TTC549 (cell line): ENCODE measurements around the gene PTPRE.

Source experiments
- FAIRE-seq: peaks from 2 replicates; lab custom pipeline; 2012; peaks lifted over from hg19 to GRCh38; lab: Jason Lieb, UNC

The PTPRE gene

GRCh38 chr10:127926455-127926854 lies 19.6 kb downstream of the PTPRE start:
- FAIRE-seq, result no peak

- FAIRE-seq, result no peak
Observed at GRCh38 chr10:127928021-127928806, 21.3 kb downstream of the PTPRE start.

GRCh38 chr10:127932521-127933270 lies 25.8 kb downstream of the PTPRE start:
- no peak for FAIRE-seq

GRCh38 chr10:127933271-127933670 lies 26.4 kb downstream of the PTPRE start:
- no peak for FAIRE-seq

- FAIRE-seq, result no peak
Observed at GRCh38 chr10:127934383-127934782, 27.5 kb downstream of the PTPRE start.

GRCh38 chr10:127935071-127935561 lies 28.2 kb downstream of the PTPRE start:
- FAIRE-seq, result no peak

- no peak for FAIRE-seq
Observed at GRCh38 chr10:127937069-127937468, 30.2 kb downstream of the PTPRE start.

- FAIRE-seq, result no peak
Observed at GRCh38 chr10:127937915-127938463, 31.1 kb downstream of the PTPRE start.

GRCh38 chr10:127939786-127940330 lies 33.0 kb downstream of the PTPRE start:
- no peak for FAIRE-seq

- FAIRE-seq, result no peak
Observed at GRCh38 chr10:127940866-127941640, 34.1 kb downstream of the PTPRE start.

GRCh38 chr10:127942811-127943210 lies 35.9 kb downstream of the PTPRE start:
- no peak for FAIRE-seq

- no peak for FAIRE-seq
Observed at GRCh38 chr10:127943336-127943910, 36.5 kb downstream of the PTPRE start.

- FAIRE-seq, result no peak
Observed at GRCh38 chr10:127944256-127944655, 37.4 kb downstream of the PTPRE start.

- FAIRE-seq, result no peak
Observed at GRCh38 chr10:127945341-127945758, 38.4 kb downstream of the PTPRE start.

GRCh38 chr10:127945948-127946711 lies 39.2 kb downstream of the PTPRE start:
- no peak for FAIRE-seq

GRCh38 chr10:127947211-127947610 lies 40.3 kb downstream of the PTPRE start:
- FAIRE-seq, result no peak

GRCh38 chr10:127948791-127949190 lies 41.9 kb downstream of the PTPRE start:
- no peak for FAIRE-seq

GRCh38 chr10:127949831-127950230 lies 42.9 kb downstream of the PTPRE start:
- no peak for FAIRE-seq

- no peak for FAIRE-seq
Observed at GRCh38 chr10:127951861-127952574, 45.1 kb downstream of the PTPRE start.

- no peak for FAIRE-seq
Observed at GRCh38 chr10:127952575-127952869, 45.6 kb downstream of the PTPRE start.
